CD14-positive monocyte (primary cell): ENCODE data around the gene TMEM242. TPM values are rescaled to one million over a fixed set of nuclear protein-coding genes. Genes with fewer than 3 reads are reported as not detected.
A peak's percentile ranks its signal among the peaks of the same experiment; 100 is the strongest.

Experiments
- DNase-seq, 3 donors: peaks; one replicate each; pipeline ENCODE4 v3.0.0-alpha.2; 2011 to 2022
- H2AFZ ChIP-seq: 2 replicates; pipeline ENCODE4 v1.6.0; 2012; ENCODE audit warnings: mild to moderate bottlenecking, low read depth, low read length, inconsistent platforms; ENCODE audit not compliant: insufficient read depth, poor library complexity, severe bottlenecking
- H3K27ac ChIP-seq, 2 donors: 1 replicate in 1 of 2; 2 replicates in 1 of 2; pipeline ENCODE4 v1.5.1; 2012 to 2013; ENCODE audit warnings: low read length in 2 of 2, control low read depth in 1 of 2, inconsistent platforms in 1 of 2, low read depth in 1 of 2, mild to moderate bottlenecking in 1 of 2
- H3K27me3 ChIP-seq, 2 donors: one replicate each; pipeline versions ENCODE4 v1.6.0 to v1.6.1; 2011 to 2013; ENCODE audit warnings: low read length in 2 of 2; ENCODE audit not compliant: control insufficient read depth in 2 of 2, insufficient read depth in 2 of 2
- H3K36me3 ChIP-seq, 2 donors: replicated peaks in 1 of 2; 1 replicate in 1 of 2; 2 replicates in 1 of 2; pipeline versions ENCODE4 v1.5.1 to v1.6.1; 2012 to 2013; ENCODE audit warnings: low read length in 2 of 2, control low read depth in 1 of 2, inconsistent platforms in 1 of 2, mild to moderate bottlenecking in 1 of 2; ENCODE audit not compliant: insufficient read depth in 2 of 2, control insufficient read depth in 1 of 2
- H3K4me1 ChIP-seq, 2 donors: 1 replicate in 1 of 2; 2 replicates in 1 of 2; pipeline versions ENCODE4 v1.5.1 to v1.6.1; 2012 to 2013; ENCODE audit warnings: low read length in 2 of 2, control low read depth in 1 of 2, inconsistent platforms in 1 of 2, mild to moderate bottlenecking in 1 of 2, moderate library complexity in 1 of 2; ENCODE audit not compliant: insufficient read depth in 2 of 2, control insufficient read depth in 1 of 2
- H3K4me2 ChIP-seq: replicated peaks from 2 replicates; pipeline ENCODE3; 2012; ENCODE audit warnings: low read length, moderate library complexity, mild to moderate bottlenecking; ENCODE audit not compliant: poor library complexity, severe bottlenecking; ENCODE audit errors: extremely low read depth
- H3K4me3 ChIP-seq, 3 experiments: fragments of 200-600 bp in 1 of 3; sonication (generic) in 1 of 3; replicated peaks in 1 of 3; 1 replicate in 2 of 3; 2 replicates in 1 of 3; pipeline ENCODE4 v1.5.1; 2011 to 2013; ENCODE audit warnings: low read length in 3 of 3, mild to moderate bottlenecking in 3 of 3, control low read depth in 2 of 3, low read depth in 2 of 3, inconsistent platforms in 1 of 3, moderate library complexity in 1 of 3
- H3K79me2 ChIP-seq: 2 replicates; pipeline ENCODE4 v1.6.0; 2012; ENCODE audit warnings: mild to moderate bottlenecking, control low read depth, inconsistent platforms, low read length, moderate library complexity; ENCODE audit not compliant: insufficient read depth
- H3K9ac ChIP-seq: 2 replicates; pipeline ENCODE4 v1.6.0; 2017; ENCODE audit warnings: low read length, mild to moderate bottlenecking; ENCODE audit not compliant: insufficient read depth, poor library complexity, severe bottlenecking
- H3K9me3 ChIP-seq, 2 donors: replicated peaks in 1 of 2; 1 replicate in 1 of 2; 2 replicates in 1 of 2; pipeline versions ENCODE4 v1.5.1 to v1.6.1; 2012 to 2013; ENCODE audit warnings: low read length in 2 of 2, control low read depth in 1 of 2; ENCODE audit not compliant: control insufficient read depth in 1 of 2, insufficient read depth in 1 of 2
- H4K20me1 ChIP-seq: 2 replicates; pipeline ENCODE4 v1.6.0; 2012; ENCODE audit warnings: mild to moderate bottlenecking, low read length, control low read depth, moderate library complexity; ENCODE audit not compliant: insufficient read depth
- H3K27ac Mint-ChIP-seq, 7 donors: one replicate each; pipeline ENCODE4 v1.8.0; 2020; ENCODE audit warnings: mild to moderate bottlenecking in 7 of 7, mixed read lengths in 7 of 7, moderate library complexity in 6 of 7, inconsistent platforms in 2 of 7
- H3K27me3 Mint-ChIP-seq, 3 donors: one replicate each; pipeline ENCODE4 v1.8.0; 2021 to 2022; ENCODE audit warnings: low read depth in 3 of 3, mild to moderate bottlenecking in 3 of 3, mixed read lengths in 3 of 3, moderate library complexity in 3 of 3, inconsistent platforms in 1 of 3
- H3K36me3 Mint-ChIP-seq, 2 donors: one replicate each; pipeline ENCODE4 v1.8.0; 2020; ENCODE audit warnings: mixed read lengths in 2 of 2, inconsistent platforms in 1 of 2, mild to moderate bottlenecking in 1 of 2
- H3K4me1 Mint-ChIP-seq: one replicate; pipeline ENCODE4 v1.8.0; 2020; ENCODE audit warnings: mild to moderate bottlenecking, mixed read lengths
- H3K4me3 Mint-ChIP-seq, 2 donors: one replicate each; pipeline ENCODE4 v1.8.0; 2020; ENCODE audit warnings: mild to moderate bottlenecking in 2 of 2, mixed read lengths in 2 of 2, moderate library complexity in 1 of 2
- H3K9me3 Mint-ChIP-seq, 7 donors: one replicate each; pipeline ENCODE4 v1.8.0; 2020 to 2022; ENCODE audit warnings: mixed read lengths in 7 of 7, mild to moderate bottlenecking in 6 of 7, moderate library complexity in 6 of 7, inconsistent platforms in 2 of 7
- CTCF ChIP-seq: fragments of 200-600 bp; IDR thresholded peaks from one replicate; pipeline ENCODE4 v1.8.0; 2022; ENCODE audit warnings: antibody characterized with exemption, mild to moderate bottlenecking
- WGBS: methylation state at CpG from one replicate; pipeline ENCODE4 v1.1.5; 2013; ENCODE audit warnings: missing lambda C conversion rate; ENCODE audit not compliant: insufficient coverage; 5-methylcytosine and 5-hydroxymethylcytosine counted together
- intact Hi-C, 2 donors: fragments of 100-400 bp; cut with micrococcal nuclease; formaldehyde crosslinking; loops; one replicate each; pipeline versions ENCODE4 v1.15.0 to v1.15.1; 2023
- polyA plus RNA-seq, 3 donors: library from polyadenylated mRNA; depleted of rRNA in 1 of 3; unstranded in 2 of 3; stranded (reverse) in 1 of 3; fragments of 300-500 nt in 2 of 3; fragments of >200 nt in 1 of 3; fragmentation: Illumina TruSeq in 2 of 3; gene quantifications; 1 replicate in 2 of 3; 2 replicates in 1 of 3; pipeline ENCODE4 v1.2.3, GENCODE V29; 2012 to 2021

Gene TMEM242
- polyA plus RNA-seq, 3 donors = 5.6 to 9.8 (median 8.3) TPM

- no peak overlapping the region for H3K9ac ChIP-seq
- no peak for DNase-seq
- H3K4me1 ChIP-seq = no peaks in the 10 kb centered on the region
- no peaks in the 10 kb centered on the region for H3K27me3 ChIP-seq
- H4K20me1 ChIP-seq = no peaks in the 10 kb centered on the region
- no peaks in the 10 kb centered on the region for H3K79me2 ChIP-seq
- peaks cover 29 to 47% of the 10 kb centered on the region in 2 donors for H3K36me3 ChIP-seq
- no peak overlapping the region for H2AFZ ChIP-seq
- H3K36me3 Mint-ChIP-seq = peaks cover 45 to 57% of the 10 kb centered on the region in 2 donors
- no peak for TF ChIP-seq CTCF
- WGBS = 97% methylated on average over 10 of the region's 11 CpGs
- H3K27ac Mint-ChIP-seq = peak overlapping the region in 1 of 7 donors; percentile 68
- no peak overlapping the region for H3K4me3 Mint-ChIP-seq
- no peaks in the 10 kb centered on the region for H3K9me3 ChIP-seq
- no peaks in the 10 kb centered on the region for H3K9me3 Mint-ChIP-seq
- H3K4me3 ChIP-seq = no peak overlapping the region
- H3K4me1 Mint-ChIP-seq = no peaks in the 10 kb centered on the region
- H3K27ac ChIP-seq = no peak overlapping the region
- peaks cover 0 to 6% (median 2%) of the 10 kb centered on the region in 3 donors for H3K27me3 Mint-ChIP-seq
- intact Hi-C loops = no loop called here
- no peak overlapping the region for H3K4me2 ChIP-seq
Measured at GRCh38 chr6:157289764-157290163, 33.6 kb downstream of the TMEM242 start.

- no peaks in the 10 kb centered on the region for H3K9me3 Mint-ChIP-seq
Measured at GRCh38 chr6:157288575-157288974, 34.7 kb downstream of the TMEM242 start.

More at GRCh38 chr6:157288575-157288974, 34.7 kb downstream of the TMEM242 start:
- no peak overlapping the region for H2AFZ ChIP-seq
- no peaks in the 10 kb centered on the region for H3K4me1 ChIP-seq
- H3K9me3 ChIP-seq = no peaks in the 10 kb centered on the region
- H3K79me2 ChIP-seq = no peaks in the 10 kb centered on the region
- Mint-ChIP-seq H3K27ac (peak overlapping the region in 1 of 7 donors; percentile 4), H3K4me1 (no peaks in the 10 kb centered on the region), H3K36me3 (peaks cover 45 to 53% of the 10 kb centered on the region in 2 donors), H3K27me3 (peaks cover 0 to 6% (median 2%) of the 10 kb centered on the region in 3 donors), H3K4me3 (no peak overlapping the region)
- DNase-seq = no peak
- WGBS = 100% methylated on average over 8 of the region's 9 CpGs
- no peak for TF ChIP-seq CTCF
- no peak overlapping the region for H3K9ac ChIP-seq
- H3K27ac ChIP-seq = no peak overlapping the region
- no peak overlapping the region for H3K4me2 ChIP-seq
- no peak overlapping the region for H3K4me3 ChIP-seq
- H3K36me3 ChIP-seq = peaks cover 29 to 47% of the 10 kb centered on the region in 2 donors
- H3K27me3 ChIP-seq = no peaks in the 10 kb centered on the region
- H4K20me1 ChIP-seq = no peaks in the 10 kb centered on the region
- intact Hi-C loops = no loop called here
